Measurements from ENCODE around the gene EFNB3. TPM values are rescaled to one million over a fixed set of nuclear protein-coding genes. Genes with fewer than 3 reads are reported as not detected.

Gene EFNB3
- total RNA-seq, 1 experiment from 2014 or later = 1.5 TPM

GRCh38 chr17:7716901-7717755 lies 12.1 kb downstream of the EFNB3 start, which contains the start of gene DNAH2:
TSS of gene DNAH2 (plus strand) at chr17:7717744. CDS start at chr17:7719735, 1,991 bp downstream.
- peak; percentile 71 to 91 for DNase-seq
- Histone ChIP-seq H3K36me3 (ENCODE audit: low read depth) (no peaks in the 10 kb centered on the region), H2AFZ (peak within 1 kb of the TSS; percentile 86), H3F3A (ENCODE audit: insufficient read depth, low read depth) (peaks cover 2% of the 10 kb centered on the region; the same call in 1 of the 2 replicates), H3K27me3 (ENCODE audit: insufficient read depth, low read depth) (no peaks in the 10 kb centered on the region), H3K9me2 (ENCODE audit: insufficient read depth) (no peaks in the 10 kb centered on the region), H4K20me1 (ENCODE audit: insufficient read depth) (no peaks in the 10 kb centered on the region), H3K9me3 (ENCODE audit: insufficient read depth, low read depth) (no peaks in the 10 kb centered on the region), H3K27ac (no peak within 1 kb of the TSS), H3K4me2 (peak within 1 kb of the TSS; percentile 84), H3K79me2 (ENCODE audit: low read depth) (no peaks in the 10 kb centered on the region), H3K4me1 (replicated peaks; ENCODE audit: insufficient read depth) (peaks cover 7% of the 10 kb centered on the region), H3K4me3 (peak within 1 kb of the TSS; percentile 67)
- ChIA-PET CTCF (interaction anchor here (0.6 to 1.2 kb wide), 8 partner anchors 49 to 380 kb away, joined by 3 to 15 read pairs (median 4); partner anchors contain the start of gene MPDU1), POLR2A (ENCODE audit: unreplicated experiment) (interaction anchor here (0.5 to 0.6 kb wide), 4 partner anchors 119 to 672 kb away, joined by 3 to 10 read pairs (median 4); no protein-coding TSS in a partner anchor)
- intact Hi-C loops (cut with micrococcal nuclease; ENCODE audit: unreplicated experiment) = loop anchor here (1.0 to 2.0 kb wide), 2 partner anchors 28 to 129 kb away; partner anchors contain the start of gene WRAP53
- no TSS peak for BruUV-seq (replicated peaks)
- TF ChIP-seq CTCF (conservative IDR thresholded peaks at IDR 0.05) (peak; percentile 50), EZH2 (IDR thresholded peaks at IDR 0.05; ENCODE audit: low read depth) (no peak)

- intact Hi-C loops (cut with micrococcal nuclease; ENCODE audit: unreplicated experiment) = loop anchor here (1.0 to 2.0 kb wide), 2 partner anchors 29 to 130 kb away; partner anchors contain the start of gene WRAP53
- H3K27me3 ChIP-seq (ENCODE audit: insufficient read depth, low read depth) = no peaks in the 10 kb centered on the region
- DNase-seq = no peak
- no peaks in the 10 kb centered on the region for H3K36me3 ChIP-seq (ENCODE audit: low read depth)
- H3K9me3 ChIP-seq (ENCODE audit: insufficient read depth, low read depth) = no peaks in the 10 kb centered on the region
- ChIA-PET CTCF (interaction anchor here (0.6 to 0.7 kb wide), 3 partner anchors 48 to 116 kb away, joined by 3 to 32 read pairs (median 3); partner anchors contain the start of gene KDM6B), POLR2A (ENCODE audit: unreplicated experiment) (interaction anchor here (0.5 kb wide), 1 partner anchor 67 kb away, joined by 4 read pairs; no protein-coding TSS in a partner anchor)
- H2AFZ ChIP-seq = peak overlapping the region; percentile 86; the same call in 1 of the 2 replicates
- no TSS peak for BruUV-seq (replicated peaks)
- H3F3A ChIP-seq (ENCODE audit: insufficient read depth, low read depth) = peaks cover 2% of the 10 kb centered on the region; the same call in 1 of the 2 replicates
- H3K4me1 ChIP-seq (replicated peaks; ENCODE audit: insufficient read depth) = peaks cover 7% of the 10 kb centered on the region
- no peak for TF ChIP-seq EZH2 (IDR thresholded peaks at IDR 0.05; ENCODE audit: low read depth)
- TF ChIP-seq CTCF (conservative IDR thresholded peaks at IDR 0.05) = no peak
- H3K4me3 ChIP-seq = peak overlapping the region; percentile 67
- peak overlapping the region; percentile 84 for H3K4me2 ChIP-seq
- H4K20me1 ChIP-seq (ENCODE audit: insufficient read depth) = no peaks in the 10 kb centered on the region
- no peak overlapping the region for H3K27ac ChIP-seq
- no peaks in the 10 kb centered on the region for H3K9me2 ChIP-seq (ENCODE audit: insufficient read depth)
- H3K79me2 ChIP-seq (ENCODE audit: low read depth) = no peaks in the 10 kb centered on the region
Observed at GRCh38 chr17:7717756-7718350, 12.9 kb downstream of the EFNB3 start.

- no peak overlapping the region for H3K27ac ChIP-seq
- H3K4me1 ChIP-seq (replicated peaks; ENCODE audit: insufficient read depth) = peaks cover 7% of the 10 kb centered on the region
- no peaks in the 10 kb centered on the region for H3K9me2 ChIP-seq (ENCODE audit: insufficient read depth)
- no peaks in the 10 kb centered on the region for H3K9me3 ChIP-seq (ENCODE audit: insufficient read depth, low read depth)
- no peaks in the 10 kb centered on the region for H3K36me3 ChIP-seq (ENCODE audit: low read depth)
- DNase-seq = no peak
- intact Hi-C loops (cut with micrococcal nuclease; ENCODE audit: unreplicated experiment) = no loop called here
- H3K79me2 ChIP-seq (ENCODE audit: low read depth) = no peaks in the 10 kb centered on the region
- H4K20me1 ChIP-seq (ENCODE audit: insufficient read depth) = no peaks in the 10 kb centered on the region
- POLR2A ChIA-PET (ENCODE audit: unreplicated experiment) = no interaction called here
- no TSS peak for BruUV-seq (replicated peaks)
- no peak overlapping the region for H2AFZ ChIP-seq
- no peak overlapping the region for H3K4me3 ChIP-seq
- TF ChIP-seq EZH2 (IDR thresholded peaks at IDR 0.05; ENCODE audit: low read depth) (no peak), CTCF (conservative IDR thresholded peaks at IDR 0.05) (no peak)
- no peaks in the 10 kb centered on the region for H3K27me3 ChIP-seq (ENCODE audit: insufficient read depth, low read depth)
- CTCF ChIA-PET = no interaction called here
- H3F3A ChIP-seq (ENCODE audit: insufficient read depth, low read depth) = peaks cover 2% of the 10 kb centered on the region; the same call in 1 of the 2 replicates
- H3K4me2 ChIP-seq = no peak overlapping the region
Observed at GRCh38 chr17:7719661-7720060, 14.7 kb downstream of the EFNB3 start.

All from PC-9 (cell line).